Esophagus muscularis mucosa (tissue), 3 donors: ENCODE data around the gene GPM6B.
A peak's percentile ranks its signal among the peaks of the same experiment; 100 is the strongest.

Experiments used
- CTCF ChIP-seq, 3 experiments: fragments of 200-600 bp in 2 of 3; fragments of 450-650 bp in 1 of 3; sonication (generic) in 2 of 3; IDR thresholded peaks; one replicate each; pipeline ENCODE4 v1.5.1; 2017 to 2019; ENCODE audit warnings: antibody characterized with exemption in 3 of 3, mild to moderate bottlenecking in 2 of 3, moderate library complexity in 1 of 3
- POLR2A ChIP-seq: fragments of 450-650 bp; IDR thresholded peaks from one replicate; pipeline ENCODE4 v1.6.1; 2017; ENCODE audit warnings: antibody characterized with exemption, moderate library complexity, mild to moderate bottlenecking, low read depth
- POLR2AphosphoS5 ChIP-seq, 2 donors: sonication (generic); formaldehyde crosslinking; IDR thresholded peaks; one replicate each; pipeline ENCODE4 v1.6.1; 2017; ENCODE audit warnings: antibody characterized with exemption in 2 of 2

GRCh38 chrX:13747836-13748235 is 69.1 kb downstream of the GPM6B start:
- TF ChIP-seq CTCF (IDR thresholded peaks at IDR 0.05) (peak; percentile 12 to 52 (median 24)), POLR2AphosphoS5 (IDR thresholded peaks at IDR 0.05) (no peak), POLR2A (no peak)
